Neural cell (in vitro differentiated cells): ENCODE data around the gene MAST4. TPM values are rescaled to one million over a fixed set of nuclear protein-coding genes. Genes with fewer than 3 reads are reported as not detected.

ENCODE experiments used
- H2AFZ ChIP-seq: fragments of 200-600, 300-800 bp; sonication (generic), shearing (Covaris generic); 2 replicates; pipeline ENCODE4 v1.6.0; 2014; ENCODE audit warnings: low read depth, mild to moderate bottlenecking, antibody characterized with exemption, low read length, moderate library complexity
- H3F3A ChIP-seq: fragments of 200-600 bp; shearing (Covaris generic); 2 replicates; pipeline ENCODE4 v1.6.1; 2016; ENCODE audit warnings: mild to moderate bottlenecking, moderate library complexity, mixed read lengths, antibody characterized with exemption, low read length; ENCODE audit not compliant: insufficient read depth, poor library complexity, severe bottlenecking
- H3K27ac ChIP-seq: fragments of 200-600, 300-800 bp; sonication (generic), shearing (Covaris generic); 2 replicates; pipeline ENCODE4 v1.5.1; 2014; ENCODE audit warnings: mild to moderate bottlenecking, low read length, moderate library complexity
- H3K27me3 ChIP-seq: fragments of 300-800, 200-600 bp; sonication (generic), shearing (Covaris generic); 2 replicates; pipeline ENCODE4 v1.6.0; 2014; ENCODE audit warnings: mild to moderate bottlenecking, low read depth, low read length, moderate library complexity; ENCODE audit not compliant: insufficient read depth
- H3K36me3 ChIP-seq: fragments of 300-800, 200-600 bp; sonication (generic), shearing (Covaris generic); 2 replicates; pipeline ENCODE4 v1.5.1; 2014; ENCODE audit warnings: mild to moderate bottlenecking, antibody characterized with exemption, low read length, moderate library complexity; ENCODE audit not compliant: insufficient read depth
- H3K4me2 ChIP-seq: fragments of 300-800, 200-600 bp; sonication (generic), shearing (Covaris generic); 2 replicates; pipeline ENCODE4 v1.6.0; 2014; ENCODE audit warnings: mild to moderate bottlenecking, low read length
- H3K4me3 ChIP-seq: fragments of 300-800, 200-600 bp; sonication (generic), shearing (Covaris generic); 2 replicates; pipeline ENCODE4 v1.5.1; 2014; ENCODE audit warnings: mild to moderate bottlenecking, low read length, moderate library complexity
- H3K79me2 ChIP-seq: fragments of 200-600 bp; shearing (Covaris generic); replicated peaks from 2 replicates; pipeline ENCODE4 v1.6.0; 2014; ENCODE audit warnings: mild to moderate bottlenecking, low read length, moderate library complexity; ENCODE audit not compliant: insufficient read depth
- H3K9ac ChIP-seq: fragments of 300-800, 200-600 bp; sonication (generic), shearing (Covaris generic); 2 replicates; pipeline ENCODE4 v1.6.1; 2016; ENCODE audit warnings: mild to moderate bottlenecking, low read length, mixed read lengths
- H3K9me2 ChIP-seq: fragments of 200-600 bp; shearing (Covaris generic); 2 replicates; pipeline ENCODE4 v1.6.1; 2016; ENCODE audit warnings: mild to moderate bottlenecking, low read length, mixed read lengths; ENCODE audit not compliant: insufficient read depth
- H3K9me3 ChIP-seq: fragments of 200-600, 300-800 bp; sonication (generic), shearing (Covaris generic); 2 replicates; pipeline ENCODE4 v1.6.1; 2016; ENCODE audit warnings: mild to moderate bottlenecking, mixed run types, low read length, moderate library complexity, mixed read lengths
- H4K20me1 ChIP-seq: fragments of 200-600 bp; shearing (Covaris generic); 2 replicates; pipeline ENCODE4 v1.6.1; 2016; ENCODE audit warnings: mild to moderate bottlenecking, mixed run types; ENCODE audit not compliant: insufficient read depth
- EP300 ChIP-seq: fragments of 450-650 bp; conservative IDR thresholded peaks from 2 replicates; pipeline ENCODE4 v1.6.1; 2014; ENCODE audit warnings: antibody characterized with exemption, mild to moderate bottlenecking, moderate library complexity; ENCODE audit not compliant: poor library complexity, severe bottlenecking
- EZH2 ChIP-seq: fragments of 200-600, 300-800 bp; shearing (Covaris generic), sonication (generic); IDR thresholded peaks from 2 replicates; pipeline ENCODE4 v1.6.1; 2014; ENCODE audit warnings: antibody characterized with exemption, low read length, borderline replicate concordance, mild to moderate bottlenecking; ENCODE audit not compliant: insufficient read depth, poor library complexity, severe bottlenecking
- MXI1 ChIP-seq: fragments of 450-650 bp; conservative IDR thresholded peaks from 2 replicates; pipeline ENCODE4 v1.6.1; 2014; ENCODE audit warnings: antibody characterized with exemption, mild to moderate bottlenecking; ENCODE audit not compliant: poor library complexity, severe bottlenecking
- POLR2AphosphoS5 ChIP-seq: IDR thresholded peaks from 2 replicates; pipeline ENCODE4 v1.6.1; 2012
- RAD21 ChIP-seq: fragments of 450-650 bp; conservative IDR thresholded peaks from 2 replicates; pipeline ENCODE4 v1.6.1; 2014; ENCODE audit warnings: antibody characterized with exemption, mild to moderate bottlenecking, moderate library complexity
- SMC3 ChIP-seq: fragments of 450-650 bp; conservative IDR thresholded peaks from 2 replicates; pipeline ENCODE4 v1.6.1; 2014; ENCODE audit warnings: antibody characterized with exemption, mild to moderate bottlenecking, moderate library complexity; ENCODE audit not compliant: poor library complexity
- TAF1 ChIP-seq: IDR thresholded peaks from 2 replicates; pipeline ENCODE4 v1.6.1; 2012; ENCODE audit warnings: low read depth
- polyA plus RNA-seq: library from polyadenylated mRNA; depleted of rRNA; stranded (reverse); fragments of >200 nt; gene quantifications from 2 replicates; pipeline ENCODE4 v1.2.3, GENCODE V29; 2014
- TF ChIP-seq, protein P1 (sequence below): fragments of 450-650 bp; IDR thresholded peaks from 2 replicates; pipeline ENCODE4 v1.5.1; 2014; ENCODE audit warnings: antibody characterized with exemption, mild to moderate bottlenecking, moderate library complexity; ENCODE audit not compliant: poor library complexity, severe bottlenecking
- TF ChIP-seq, protein P2 (sequence below): IDR thresholded peaks from 2 replicates; pipeline ENCODE4 v1.6.1; 2012; ENCODE audit warnings: borderline replicate concordance

The MAST4 gene
- polyA plus RNA-seq, 1 donor from 2014 or later, result 2.3 TPM

DNA sequence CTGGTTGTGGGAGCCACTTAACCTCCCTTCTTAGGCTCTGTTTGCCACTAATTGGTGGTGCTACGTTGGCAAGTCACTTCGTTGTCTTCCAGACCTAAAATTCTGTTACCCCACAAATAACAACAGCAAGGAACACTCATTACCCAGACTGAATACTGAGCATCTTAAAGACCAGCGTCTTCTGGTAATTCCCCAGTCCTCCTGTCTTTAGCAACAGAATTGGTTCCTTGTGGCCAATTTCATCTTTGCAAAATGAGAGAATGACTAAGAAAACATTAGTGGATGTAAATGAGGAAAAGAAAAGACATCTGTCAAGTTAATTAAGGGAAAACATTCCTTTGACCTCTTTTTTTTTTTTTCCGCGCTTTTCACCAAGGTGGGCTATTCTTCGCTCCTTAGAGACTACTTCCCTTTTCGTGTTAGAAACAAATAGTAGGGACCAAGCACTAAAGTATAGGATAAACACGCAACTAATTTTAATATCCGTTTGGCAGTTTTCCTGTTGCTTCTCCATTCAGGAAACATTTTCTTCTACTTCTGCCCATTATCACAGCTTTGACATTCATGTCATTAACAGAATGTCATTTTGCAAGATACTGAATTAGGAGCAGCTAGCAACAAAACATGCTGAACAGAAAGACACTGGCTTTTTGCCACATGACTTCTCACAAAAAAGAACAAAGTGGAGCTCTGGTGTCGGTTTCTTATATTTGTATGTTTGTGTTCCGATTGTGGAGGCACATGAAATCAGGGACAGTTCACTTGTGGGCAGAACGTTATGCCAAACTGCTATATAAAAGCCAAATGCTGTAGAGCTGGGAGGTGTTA is 446.2 kb downstream of the MAST4 start:
- H3K9ac ChIP-seq, result no peak overlapping the region
- H2AFZ ChIP-seq, result no peak overlapping the region
- no peaks in the 10 kb centered on the region for H3K9me2 ChIP-seq
- no peaks in the 10 kb centered on the region for H3F3A ChIP-seq
- H3K9me3 ChIP-seq, result no peaks in the 10 kb centered on the region
- H3K4me3 ChIP-seq, result no peak overlapping the region
- no peak overlapping the region for H3K4me2 ChIP-seq
- H3K79me2 ChIP-seq, result no peaks in the 10 kb centered on the region
- no peak for TF ChIP-seq SMC3
- TF ChIP-seq EP300, result peak; percentile 75
- TF ChIP-seq TAF1, result no peak
- peak; percentile 69 for TF ChIP-seq POLR2AphosphoS5
- no peaks in the 10 kb centered on the region for H3K27me3 ChIP-seq
- H3K27ac ChIP-seq, result no peak overlapping the region
- no peaks in the 10 kb centered on the region for H3K36me3 ChIP-seq
- H4K20me1 ChIP-seq, result no peaks in the 10 kb centered on the region

DNA sequence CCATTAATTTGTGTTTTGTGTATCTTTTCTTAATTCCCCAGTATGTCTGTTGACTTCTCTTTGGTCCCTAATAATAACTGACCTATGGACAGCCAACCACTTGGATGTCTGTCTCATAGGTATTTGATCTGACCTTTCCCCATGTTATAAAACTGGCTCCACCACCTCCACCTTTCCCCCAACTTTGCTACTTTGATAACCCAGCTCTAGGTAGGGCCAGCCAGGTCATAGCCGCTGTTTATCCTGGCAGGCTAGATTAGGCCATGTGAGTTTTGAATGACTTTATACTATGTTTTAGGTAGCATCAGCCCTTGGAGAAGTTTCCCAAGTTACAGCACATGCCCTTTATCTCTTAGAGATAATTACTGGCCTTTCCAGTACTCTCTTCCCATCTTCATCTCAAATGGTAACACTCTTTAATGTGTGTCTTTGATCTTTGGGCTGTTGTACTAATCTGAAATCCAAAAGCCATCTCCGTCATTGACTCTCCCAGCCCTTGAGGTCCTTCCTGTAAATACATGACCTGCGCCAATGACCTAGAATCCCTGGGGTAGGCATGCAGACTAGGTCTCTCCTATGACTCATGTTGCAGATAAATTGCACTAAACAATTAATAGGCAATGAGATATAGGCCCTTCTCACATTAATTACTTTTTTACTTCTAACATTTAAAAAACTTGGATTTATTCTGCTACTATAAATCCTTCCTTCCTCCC is 447.8 kb downstream of the MAST4 start:
- Histone ChIP-seq H3K4me3 (no peak overlapping the region), H3K27me3 (no peaks in the 10 kb centered on the region), H4K20me1 (no peaks in the 10 kb centered on the region), H3K36me3 (no peaks in the 10 kb centered on the region), H3K9me3 (no peaks in the 10 kb centered on the region), H3K9ac (no peak overlapping the region), H2AFZ (no peak overlapping the region), H3F3A (no peaks in the 10 kb centered on the region), H3K79me2 (no peaks in the 10 kb centered on the region), H3K27ac (no peak overlapping the region), H3K9me2 (no peaks in the 10 kb centered on the region), H3K4me2 (no peak overlapping the region)
- TF ChIP-seq MXI1, result no peak
- no peak for TF ChIP-seq EZH2
- TF ChIP-seq, protein P1, sequence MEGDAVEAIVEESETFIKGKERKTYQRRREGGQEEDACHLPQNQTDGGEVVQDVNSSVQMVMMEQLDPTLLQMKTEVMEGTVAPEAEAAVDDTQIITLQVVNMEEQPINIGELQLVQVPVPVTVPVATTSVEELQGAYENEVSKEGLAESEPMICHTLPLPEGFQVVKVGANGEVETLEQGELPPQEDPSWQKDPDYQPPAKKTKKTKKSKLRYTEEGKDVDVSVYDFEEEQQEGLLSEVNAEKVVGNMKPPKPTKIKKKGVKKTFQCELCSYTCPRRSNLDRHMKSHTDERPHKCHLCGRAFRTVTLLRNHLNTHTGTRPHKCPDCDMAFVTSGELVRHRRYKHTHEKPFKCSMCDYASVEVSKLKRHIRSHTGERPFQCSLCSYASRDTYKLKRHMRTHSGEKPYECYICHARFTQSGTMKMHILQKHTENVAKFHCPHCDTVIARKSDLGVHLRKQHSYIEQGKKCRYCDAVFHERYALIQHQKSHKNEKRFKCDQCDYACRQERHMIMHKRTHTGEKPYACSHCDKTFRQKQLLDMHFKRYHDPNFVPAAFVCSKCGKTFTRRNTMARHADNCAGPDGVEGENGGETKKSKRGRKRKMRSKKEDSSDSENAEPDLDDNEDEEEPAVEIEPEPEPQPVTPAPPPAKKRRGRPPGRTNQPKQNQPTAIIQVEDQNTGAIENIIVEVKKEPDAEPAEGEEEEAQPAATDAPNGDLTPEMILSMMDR, result no peak
- no peak for TF ChIP-seq RAD21
- TF ChIP-seq TAF1, result no peak
- TF ChIP-seq EP300, result no peak
- TF ChIP-seq POLR2AphosphoS5, result no peak
- no peak for TF ChIP-seq SMC3
- TF ChIP-seq, protein P2, sequence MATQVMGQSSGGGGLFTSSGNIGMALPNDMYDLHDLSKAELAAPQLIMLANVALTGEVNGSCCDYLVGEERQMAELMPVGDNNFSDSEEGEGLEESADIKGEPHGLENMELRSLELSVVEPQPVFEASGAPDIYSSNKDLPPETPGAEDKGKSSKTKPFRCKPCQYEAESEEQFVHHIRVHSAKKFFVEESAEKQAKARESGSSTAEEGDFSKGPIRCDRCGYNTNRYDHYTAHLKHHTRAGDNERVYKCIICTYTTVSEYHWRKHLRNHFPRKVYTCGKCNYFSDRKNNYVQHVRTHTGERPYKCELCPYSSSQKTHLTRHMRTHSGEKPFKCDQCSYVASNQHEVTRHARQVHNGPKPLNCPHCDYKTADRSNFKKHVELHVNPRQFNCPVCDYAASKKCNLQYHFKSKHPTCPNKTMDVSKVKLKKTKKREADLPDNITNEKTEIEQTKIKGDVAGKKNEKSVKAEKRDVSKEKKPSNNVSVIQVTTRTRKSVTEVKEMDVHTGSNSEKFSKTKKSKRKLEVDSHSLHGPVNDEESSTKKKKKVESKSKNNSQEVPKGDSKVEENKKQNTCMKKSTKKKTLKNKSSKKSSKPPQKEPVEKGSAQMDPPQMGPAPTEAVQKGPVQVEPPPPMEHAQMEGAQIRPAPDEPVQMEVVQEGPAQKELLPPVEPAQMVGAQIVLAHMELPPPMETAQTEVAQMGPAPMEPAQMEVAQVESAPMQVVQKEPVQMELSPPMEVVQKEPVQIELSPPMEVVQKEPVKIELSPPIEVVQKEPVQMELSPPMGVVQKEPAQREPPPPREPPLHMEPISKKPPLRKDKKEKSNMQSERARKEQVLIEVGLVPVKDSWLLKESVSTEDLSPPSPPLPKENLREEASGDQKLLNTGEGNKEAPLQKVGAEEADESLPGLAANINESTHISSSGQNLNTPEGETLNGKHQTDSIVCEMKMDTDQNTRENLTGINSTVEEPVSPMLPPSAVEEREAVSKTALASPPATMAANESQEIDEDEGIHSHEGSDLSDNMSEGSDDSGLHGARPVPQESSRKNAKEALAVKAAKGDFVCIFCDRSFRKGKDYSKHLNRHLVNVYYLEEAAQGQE, result no peak
